ENCODE results near the gene CASR.
A peak's percentile ranks its signal among the peaks of the same experiment; 100 is the strongest.

CASR gene

GRCh38 chr3:122260206-122260605, 76.7 kb downstream of the CASR start:
- no peak for DNase-seq

GRCh38 chr3:122263058-122263457, 79.6 kb downstream of the CASR start:
- DNase-seq, result no peak

DNA sequence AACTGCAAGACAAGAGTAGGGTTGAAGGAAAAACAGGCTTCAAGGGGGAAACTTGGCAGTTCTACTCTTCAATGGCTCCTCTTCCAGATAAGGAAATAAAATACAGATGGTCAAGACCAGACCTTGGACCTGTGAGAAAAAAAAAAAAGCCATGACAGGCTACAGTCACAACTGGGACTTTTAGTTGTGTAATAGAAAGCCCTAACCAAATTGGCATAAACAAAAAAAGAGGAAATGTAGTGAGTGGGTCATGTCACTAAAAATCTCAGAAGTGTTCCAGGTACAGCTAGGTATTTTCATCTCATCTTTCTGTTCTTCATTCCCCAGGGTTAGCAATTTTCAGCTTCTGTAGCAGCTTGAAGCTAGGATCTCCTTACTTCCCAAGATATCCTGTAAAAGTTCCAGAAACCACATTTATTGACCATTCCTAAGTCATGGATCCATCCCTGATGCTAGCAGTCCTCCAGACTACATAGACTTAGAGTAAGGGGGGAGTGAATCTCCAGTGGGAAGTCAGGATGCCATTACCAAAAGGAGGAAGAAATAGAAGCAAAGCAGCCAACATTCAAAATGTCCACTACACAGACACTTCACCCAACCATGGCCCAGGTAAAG, 80.6 kb downstream of the CASR start:
- no peak for DNase-seq

GRCh38 chr3:122265957-122266356, 82.5 kb downstream of the CASR start:
- peak; percentile 38 for DNase-seq

DNA sequence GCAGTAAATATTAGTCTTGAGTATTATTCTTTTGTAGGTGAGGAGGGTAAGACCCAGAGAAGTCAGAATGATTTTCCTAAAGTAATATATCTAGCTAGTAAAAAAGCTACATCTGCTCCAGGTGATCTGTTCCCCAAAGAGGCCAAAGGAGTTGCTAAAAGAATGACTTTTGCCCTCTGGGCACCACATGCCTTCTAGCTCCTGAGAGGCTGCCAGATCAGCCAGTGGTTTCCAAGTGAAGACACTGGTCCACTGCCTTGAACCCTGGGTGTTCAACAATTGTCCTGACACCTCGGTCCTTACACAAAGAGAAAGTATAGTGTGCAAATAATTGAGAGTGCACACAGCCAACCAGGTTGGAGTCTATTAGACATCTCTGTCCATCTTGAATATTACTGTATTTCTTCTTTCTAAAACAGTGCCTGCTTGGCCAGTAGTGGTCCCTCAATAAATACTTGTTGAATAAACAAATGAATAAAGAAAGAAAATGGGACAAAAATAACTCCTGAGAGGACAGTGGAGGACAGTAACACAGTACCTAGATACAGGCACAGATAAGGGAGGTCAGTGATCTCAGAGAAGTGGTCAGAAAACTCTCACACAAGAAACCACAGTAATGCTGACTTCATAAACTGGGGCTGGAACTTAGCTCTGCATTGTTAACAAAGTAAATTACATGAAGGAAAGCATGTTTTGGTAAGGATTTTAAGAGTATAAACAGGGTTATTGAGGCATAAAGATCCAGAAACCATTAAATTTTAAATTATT, 85.0 kb downstream of the CASR start:
- DNase-seq, result no peak

DNA sequence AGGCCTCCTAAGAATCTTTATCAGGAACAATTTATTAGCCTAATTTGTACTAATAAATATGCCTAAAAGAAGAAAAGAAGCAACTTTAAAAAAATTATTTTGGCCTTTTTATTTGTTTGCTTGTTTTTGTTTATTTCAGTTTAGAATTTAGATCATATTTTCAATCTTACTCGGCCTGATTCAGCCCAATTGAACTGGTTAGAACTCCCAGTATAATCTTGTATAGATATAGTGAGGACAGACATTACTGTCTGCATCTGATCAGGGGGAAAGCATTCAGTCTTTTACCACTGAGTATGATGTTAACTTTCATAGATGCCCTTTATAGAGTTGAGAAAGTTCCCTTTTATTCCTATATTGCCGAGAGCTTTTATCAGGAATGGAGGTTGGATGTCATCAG, 85.6 kb downstream of the CASR start:
- no peak for DNase-seq

DNA sequence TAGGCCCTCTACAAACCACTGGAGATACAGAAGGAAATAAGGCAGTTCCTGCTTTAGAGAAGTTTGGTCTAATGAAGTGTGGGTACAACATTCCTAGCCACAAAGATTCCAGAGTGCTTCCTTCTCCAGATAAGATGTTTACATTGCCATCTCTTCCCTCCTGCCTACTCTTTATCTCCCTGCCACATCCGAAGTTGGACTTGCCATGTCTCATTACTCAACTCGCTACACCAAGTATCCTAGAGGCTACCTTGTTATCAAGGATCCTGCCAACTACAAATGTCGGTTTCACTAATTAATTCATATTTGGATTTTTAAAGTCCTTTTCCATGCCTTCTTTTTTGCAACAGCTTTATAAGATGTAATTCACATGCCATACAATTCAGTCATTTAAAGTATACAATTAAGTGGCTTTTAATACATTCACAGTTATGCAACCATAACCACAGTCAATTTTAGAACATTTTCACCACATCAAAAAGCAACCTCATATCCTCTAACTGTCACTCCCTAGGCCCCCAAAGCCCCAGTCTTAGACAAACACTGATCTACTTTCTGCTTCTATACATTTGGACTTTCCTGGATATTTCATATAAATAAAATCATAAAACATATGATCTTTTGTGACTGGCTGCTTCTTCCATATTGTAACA, 87.9 kb downstream of the CASR start:
- DNase-seq, result no peak

DNA sequence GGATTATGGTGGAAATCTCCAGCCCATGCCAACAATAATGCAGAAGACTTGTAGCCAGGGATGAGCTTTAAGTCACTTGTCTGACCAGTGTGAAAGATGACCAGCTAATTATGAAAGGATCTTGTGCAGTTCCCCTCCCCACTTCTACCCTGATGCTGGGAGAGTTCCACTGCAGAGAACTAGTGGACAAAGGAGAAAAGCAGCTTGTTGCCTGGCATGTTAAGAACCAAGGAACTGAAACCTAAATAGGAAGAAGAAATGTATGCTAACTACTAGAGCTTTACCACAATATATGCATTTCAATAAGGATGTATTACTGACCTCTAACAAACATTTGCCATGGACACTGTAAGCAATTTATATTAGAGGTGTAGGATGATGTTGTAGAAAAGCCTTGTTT, 89.4 kb downstream of the CASR start:
- DNase-seq, result peak; percentile 66

- DNase-seq, result no peak
Observed at GRCh38 chr3:122273498-122273897, 90.0 kb downstream of the CASR start.

- no peak for DNase-seq
Observed at GRCh38 chr3:122281891-122282290, 98.4 kb downstream of the CASR start.

- no peak for DNase-seq
Observed at GRCh38 chr3:122283796-122284445, 100.5 kb downstream of the CASR start.

GRCh38 chr3:122284486-122284885, 101.0 kb downstream of the CASR start:
- DNase-seq, result no peak

- DNase-seq, result no peak
Observed at GRCh38 chr3:122294359-122294758, 110.9 kb downstream of the CASR start.

- peak; percentile 89 for DNase-seq
Observed at GRCh38 chr3:122295266-122296062, 112.0 kb downstream of the CASR start.

GRCh38 chr3:122298239-122298638, 114.8 kb downstream of the CASR start:
- DNase-seq, result no peak

- DNase-seq, result peak; percentile 90
Observed at GRCh38 chr3:122299215-122299614, 115.7 kb downstream of the CASR start.

DNA sequence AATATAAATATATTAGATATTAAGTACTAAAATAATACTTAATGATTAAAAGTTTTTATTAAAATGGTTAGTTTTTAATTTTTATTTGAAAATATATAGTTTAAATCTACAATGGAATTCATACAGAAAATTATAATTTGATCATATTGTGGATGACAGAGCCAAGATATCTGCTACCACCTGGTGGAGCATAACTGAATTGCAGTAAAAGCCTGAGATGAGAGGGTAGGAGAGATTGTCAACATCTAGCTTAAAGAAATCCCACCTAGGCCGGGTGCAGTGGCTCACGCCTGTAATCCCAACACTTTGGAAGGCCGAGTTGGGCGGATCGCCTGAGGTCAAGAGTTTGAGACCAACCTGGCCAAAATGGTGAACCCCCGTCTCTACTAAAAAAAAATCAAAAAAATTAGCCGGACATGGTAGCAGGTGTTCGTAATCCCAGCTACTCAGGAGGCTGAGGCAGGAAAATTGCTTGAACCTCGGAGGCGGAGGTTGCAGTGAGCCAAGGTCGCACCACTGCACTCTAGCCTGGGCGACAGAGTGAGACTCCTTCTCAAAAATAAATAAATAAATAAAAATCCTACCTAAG, 116.5 kb downstream of the CASR start:
- peak; percentile 80 for DNase-seq

DNA sequence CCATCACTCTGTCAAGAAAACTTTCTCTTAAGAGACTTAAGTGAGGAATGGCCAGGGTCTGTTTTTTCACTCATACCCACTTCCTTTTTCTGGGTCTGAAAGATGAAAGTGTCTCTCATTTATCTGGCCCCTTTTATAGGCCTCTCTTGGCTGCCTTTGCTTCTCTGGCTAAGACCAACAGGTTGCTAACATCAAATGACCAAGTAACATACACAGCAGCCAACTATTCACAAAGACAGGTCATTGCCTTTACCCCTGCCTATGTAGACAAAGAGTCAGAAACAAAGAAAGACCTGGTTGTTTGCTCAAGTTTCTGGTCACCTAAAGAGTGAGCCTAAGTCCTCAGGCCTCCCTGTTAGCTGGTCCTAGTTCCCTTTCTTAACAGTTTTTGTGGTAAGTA, 117.6 kb downstream of the CASR start:
- no peak for DNase-seq

DNA sequence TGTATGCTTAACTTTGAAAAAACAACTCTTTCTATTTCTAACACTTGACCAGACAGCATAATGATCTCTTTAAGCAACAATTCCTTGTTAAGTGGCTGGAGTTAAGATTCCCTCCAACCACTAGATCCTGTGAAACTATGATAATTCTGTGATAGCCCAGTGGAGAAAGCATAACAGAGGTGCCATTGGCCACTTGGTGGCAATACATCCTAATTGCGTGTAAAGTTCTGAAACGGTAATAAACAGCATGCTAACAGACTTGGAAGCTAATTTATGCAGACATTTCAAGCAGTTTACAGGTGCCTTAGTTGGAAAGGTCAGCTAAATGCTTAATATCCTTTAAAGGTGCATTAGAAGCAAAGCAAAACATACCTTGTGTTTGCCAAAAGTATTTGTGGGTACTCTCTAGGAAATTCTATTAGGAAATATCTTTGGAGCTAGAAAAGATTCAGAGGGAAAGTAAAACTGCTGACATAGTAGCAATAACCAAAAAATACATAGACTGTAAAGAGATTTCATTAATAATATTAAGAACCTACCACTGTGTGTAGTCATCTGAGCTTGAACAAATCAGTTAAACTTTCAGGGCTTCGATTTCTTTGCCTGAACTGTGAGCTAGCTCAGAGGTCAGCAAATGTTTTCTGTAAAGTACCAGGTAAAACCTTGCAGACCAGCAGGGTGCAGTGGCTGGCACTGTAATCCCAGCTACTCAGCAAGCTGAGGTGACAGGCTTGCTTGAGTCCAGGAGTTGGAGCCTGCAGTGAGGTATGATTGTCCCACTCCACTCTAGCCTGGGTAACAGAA, 122.6 kb downstream of the CASR start:
- no peak for DNase-seq

DNA sequence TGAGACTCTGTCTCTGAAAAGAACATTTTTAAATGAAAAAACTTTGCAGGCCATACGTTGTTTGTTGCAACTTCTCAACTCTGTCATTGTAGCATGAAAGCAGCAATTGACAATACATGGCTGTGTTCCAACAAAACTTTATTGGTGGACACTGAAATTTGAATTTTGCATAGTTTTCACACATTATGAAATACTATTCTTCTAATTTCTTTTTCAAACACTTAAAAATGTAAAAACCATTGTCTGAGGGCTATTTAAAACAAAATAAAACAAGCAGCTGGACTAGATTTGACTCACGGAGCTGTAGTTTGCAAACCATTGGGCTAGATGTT, 123.1 kb downstream of the CASR start:
- no peak for DNase-seq

GRCh38 chr3:122307094-122307687, 123.7 kb downstream of the CASR start:
- no peak for DNase-seq
